HepG2 (cell line): ENCODE measurements around the gene HOXD4. TPM values are rescaled to one million over a fixed set of nuclear protein-coding genes. Genes with fewer than 3 reads are reported as not detected.

Source experiments
- ARID4A ChIP-seq: sonication (generic); formaldehyde crosslinking; IDR thresholded peaks from 2 replicates; pipeline ENCODE4 v1.5.0; 2020; ENCODE audit warnings: mild to moderate bottlenecking, missing genetic modification reagents, borderline replicate concordance
- DNMT3B ChIP-seq: conservative IDR thresholded peaks from 2 replicates; pipeline ENCODE4 v1.6.1; 2016; ENCODE audit warnings: missing biosample characterization, control low read depth
- ELF1 ChIP-seq: sonication (generic); formaldehyde crosslinking; IDR thresholded peaks from 2 replicates; pipeline ENCODE4 v1.4.0; 2020; ENCODE audit warnings: missing genetic modification reagents
- GLI4 ChIP-seq: sonication (generic); formaldehyde crosslinking; IDR thresholded peaks from 2 replicates; pipeline ENCODE4 v1.5.1; 2020; ENCODE audit warnings: missing genetic modification reagents, mild to moderate bottlenecking, moderate library complexity, borderline replicate concordance
- HHEX ChIP-seq: IDR thresholded peaks from 2 replicates; pipeline ENCODE4 v1.6.1; 2016; ENCODE audit warnings: control low read depth
- HOXA5 ChIP-seq: sonication (generic); formaldehyde crosslinking; IDR thresholded peaks from 2 replicates; pipeline ENCODE4 v1.4.0; 2020; ENCODE audit warnings: missing genetic modification reagents
- KDM1A ChIP-seq: IDR thresholded peaks from 2 replicates; pipeline ENCODE4 v1.6.1; 2016; ENCODE audit warnings: missing compliant biosample characterization
- NFYB ChIP-seq: sonication (generic); formaldehyde crosslinking; IDR thresholded peaks from 2 replicates; pipeline ENCODE4 v1.4.0; 2020; ENCODE audit warnings: missing genetic modification reagents
- PAX8 ChIP-seq: sonication (generic); formaldehyde crosslinking; IDR thresholded peaks from 2 replicates; pipeline ENCODE4 v1.8.0; 2022; ENCODE audit warnings: mild to moderate bottlenecking, missing genetic modification reagents, borderline replicate concordance
- SMYD3 ChIP-seq: sonication (generic); formaldehyde crosslinking; IDR thresholded peaks from 2 replicates; pipeline ENCODE4 v1.8.1; 2023; ENCODE audit warnings: mild to moderate bottlenecking, missing genetic modification reagents
- STAG1 ChIP-seq: sonication (generic); formaldehyde crosslinking; IDR thresholded peaks from 2 replicates; pipeline ENCODE4 v1.4.0; 2020; ENCODE audit warnings: missing genetic modification reagents
- TARDBP ChIP-seq: sonication (generic); formaldehyde crosslinking; IDR thresholded peaks from 2 replicates; pipeline ENCODE4 v1.8.0; 2022; ENCODE audit warnings: mild to moderate bottlenecking, missing genetic modification reagents
- TBX3 ChIP-seq: fragments of 450-650 bp; IDR thresholded peaks from 2 replicates; pipeline ENCODE4 v1.6.1; 2017; ENCODE audit warnings: antibody characterized with exemption, mild to moderate bottlenecking, inconsistent platforms, borderline replicate concordance
- TRIM24 ChIP-seq: sonication (generic); formaldehyde crosslinking; IDR thresholded peaks from 2 replicates; pipeline ENCODE4 v1.8.0; 2022; ENCODE audit warnings: mild to moderate bottlenecking, missing genetic modification reagents
- ZBTB7A ChIP-seq: sonication (generic); formaldehyde crosslinking; IDR thresholded peaks from 2 replicates; pipeline ENCODE4 v1.8.0; 2022; ENCODE audit warnings: mild to moderate bottlenecking, missing genetic modification reagents
- ZNF598 ChIP-seq: sonication (generic); formaldehyde crosslinking; IDR thresholded peaks from 2 replicates; pipeline ENCODE4 v1.5.1; 2020; ENCODE audit warnings: mild to moderate bottlenecking, missing genetic modification reagents, borderline replicate concordance
- ZNF703 ChIP-seq: sonication (generic); formaldehyde crosslinking; IDR thresholded peaks from 2 replicates; pipeline ENCODE4 v1.5.1; 2020; ENCODE audit warnings: missing genetic modification reagents, mild to moderate bottlenecking, moderate library complexity, borderline replicate concordance
- ZNF776 ChIP-seq: sonication (generic); formaldehyde crosslinking; IDR thresholded peaks from 2 replicates; pipeline ENCODE4 v1.4.0; 2020; ENCODE audit warnings: mild to moderate bottlenecking, missing genetic modification reagents
- ZNF841 ChIP-seq: sonication (generic); formaldehyde crosslinking; IDR thresholded peaks from 2 replicates; pipeline ENCODE4 v1.8.1; 2023; ENCODE audit warnings: missing genetic modification reagents, borderline replicate concordance
- ZNF878 ChIP-seq: sonication (generic); formaldehyde crosslinking; IDR thresholded peaks from 2 replicates; pipeline ENCODE4 v1.8.1; 2023; ENCODE audit warnings: mild to moderate bottlenecking, missing genetic modification reagents, moderate library complexity
- polyA plus RNA-seq, 8 experiments: library from polyadenylated mRNA; depleted of rRNA in 3 of 8; stranded (reverse) in 7 of 8; unstranded in 1 of 8; fragments of >200 nt; fragmentation: Illumina TruSeq in 4 of 8; extraction: Trizol in 4 of 8; gene quantifications; 2 replicates each; pipeline versions ENCODE4 v1.2.1 to v1.2.3, GENCODE V29; 2011 to 2016; ENCODE audit warnings: low read depth in 4 of 8, missing spikeins in 1 of 8, mixed read lengths in 1 of 8; ENCODE audit not compliant: insufficient read depth in 1 of 8
- total RNA-seq, 5 experiments: library from RNA; depleted of rRNA; stranded (reverse); fragments of >200 nt; fragmentation: Illumina TruSeq; extraction: Trizol; gene quantifications; 2 replicates each; pipeline ENCODE4 v1.2.3, GENCODE V29; 2016; ENCODE audit warnings: low read depth in 1 of 5
- TF ChIP-seq, protein P1 (sequence below): sonication (generic); formaldehyde crosslinking; IDR thresholded peaks from 2 replicates; pipeline ENCODE4 v1.8.1; 2023; ENCODE audit warnings: mild to moderate bottlenecking, missing genetic modification reagents
- TF ChIP-seq, protein P2 (sequence below): sonication (generic); formaldehyde crosslinking; IDR thresholded peaks from 2 replicates; pipeline ENCODE4 v1.5.1; 2020; ENCODE audit warnings: missing genetic modification reagents, mild to moderate bottlenecking, borderline replicate concordance
- TF ChIP-seq, protein P3 (sequence below): sonication (generic); formaldehyde crosslinking; IDR thresholded peaks from 2 replicates; pipeline ENCODE4 v1.5.1; 2020; ENCODE audit warnings: missing genetic modification reagents, mild to moderate bottlenecking, borderline replicate concordance

The HOXD4 gene
- total and polyA plus RNA-seq, 2 of the 13 experiments (the other 11 are each of a cell fraction or from before 2014, with no cell fraction given) = not detected

GRCh38 chr2:176159663-176160250 is 8.4 kb downstream of the HOXD4 start (continued):
- TF ChIP-seq ARID4A (CRISPR knock-in tag) (0 out of 2 replicates have a peak, but pooled peaks have one; percentile 17), ZNF776 (CRISPR knock-in tag) (0 out of 2 replicates have a peak, but pooled peaks have one; percentile 38), GLI4 (CRISPR knock-in tag) (no peak), ZBTB7A (CRISPR knock-in tag) (no peak), ZNF878 (CRISPR knock-in tag) (no peak), TARDBP (CRISPR knock-in tag) (no peak), PAX8 (CRISPR knock-in tag) (no peak), TBX3 (no peak), ZNF841 (CRISPR knock-in tag) (no peak), TRIM24 (CRISPR knock-in tag) (no peak), STAG1 (no peak), DNMT3B (CRISPR knock-in tag) (no peak), SMYD3 (no peak), ZNF598 (CRISPR knock-in tag) (no peak), KDM1A (CRISPR knock-in tag) (no peak), ZNF703 (no peak), ELF1 (CRISPR knock-in tag) (no peak), HOXA5 (no peak), HHEX (no peak), NFYB (CRISPR knock-in tag) (no peak)
- TF ChIP-seq, protein P1, sequence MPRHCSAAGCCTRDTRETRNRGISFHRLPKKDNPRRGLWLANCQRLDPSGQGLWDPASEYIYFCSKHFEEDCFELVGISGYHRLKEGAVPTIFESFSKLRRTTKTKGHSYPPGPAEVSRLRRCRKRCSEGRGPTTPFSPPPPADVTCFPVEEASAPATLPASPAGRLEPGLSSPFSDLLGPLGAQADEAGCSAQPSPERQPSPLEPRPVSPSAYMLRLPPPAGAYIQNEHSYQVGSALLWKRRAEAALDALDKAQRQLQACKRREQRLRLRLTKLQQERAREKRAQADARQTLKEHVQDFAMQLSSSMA = no peak
- TF ChIP-seq, protein P2, sequence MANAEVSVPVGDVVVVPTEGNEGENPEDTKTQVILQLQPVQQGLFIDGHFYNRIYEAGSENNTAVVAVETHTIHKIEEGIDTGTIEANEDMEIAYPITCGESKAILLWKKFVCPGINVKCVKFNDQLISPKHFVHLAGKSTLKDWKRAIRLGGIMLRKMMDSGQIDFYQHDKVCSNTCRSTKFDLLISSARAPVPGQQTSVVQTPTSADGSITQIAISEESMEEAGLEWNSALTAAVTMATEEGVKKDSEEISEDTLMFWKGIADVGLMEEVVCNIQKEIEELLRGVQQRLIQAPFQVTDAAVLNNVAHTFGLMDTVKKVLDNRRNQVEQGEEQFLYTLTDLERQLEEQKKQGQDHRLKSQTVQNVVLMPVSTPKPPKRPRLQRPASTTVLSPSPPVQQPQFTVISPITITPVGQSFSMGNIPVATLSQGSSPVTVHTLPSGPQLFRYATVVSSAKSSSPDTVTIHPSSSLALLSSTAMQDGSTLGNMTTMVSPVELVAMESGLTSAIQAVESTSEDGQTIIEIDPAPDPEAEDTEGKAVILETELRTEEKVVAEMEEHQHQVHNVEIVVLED (CRISPR knock-in tag) = no peak
- TF ChIP-seq, protein P3, sequence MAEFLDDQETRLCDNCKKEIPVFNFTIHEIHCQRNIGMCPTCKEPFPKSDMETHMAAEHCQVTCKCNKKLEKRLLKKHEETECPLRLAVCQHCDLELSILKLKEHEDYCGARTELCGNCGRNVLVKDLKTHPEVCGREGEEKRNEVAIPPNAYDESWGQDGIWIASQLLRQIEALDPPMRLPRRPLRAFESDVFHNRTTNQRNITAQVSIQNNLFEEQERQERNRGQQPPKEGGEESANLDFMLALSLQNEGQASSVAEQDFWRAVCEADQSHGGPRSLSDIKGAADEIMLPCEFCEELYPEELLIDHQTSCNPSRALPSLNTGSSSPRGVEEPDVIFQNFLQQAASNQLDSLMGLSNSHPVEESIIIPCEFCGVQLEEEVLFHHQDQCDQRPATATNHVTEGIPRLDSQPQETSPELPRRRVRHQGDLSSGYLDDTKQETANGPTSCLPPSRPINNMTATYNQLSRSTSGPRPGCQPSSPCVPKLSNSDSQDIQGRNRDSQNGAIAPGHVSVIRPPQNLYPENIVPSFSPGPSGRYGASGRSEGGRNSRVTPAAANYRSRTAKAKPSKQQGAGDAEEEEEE (CRISPR knock-in tag) = no peak
